ENCODE results near the gene CHAF1A.

The CHAF1A gene

DNA sequence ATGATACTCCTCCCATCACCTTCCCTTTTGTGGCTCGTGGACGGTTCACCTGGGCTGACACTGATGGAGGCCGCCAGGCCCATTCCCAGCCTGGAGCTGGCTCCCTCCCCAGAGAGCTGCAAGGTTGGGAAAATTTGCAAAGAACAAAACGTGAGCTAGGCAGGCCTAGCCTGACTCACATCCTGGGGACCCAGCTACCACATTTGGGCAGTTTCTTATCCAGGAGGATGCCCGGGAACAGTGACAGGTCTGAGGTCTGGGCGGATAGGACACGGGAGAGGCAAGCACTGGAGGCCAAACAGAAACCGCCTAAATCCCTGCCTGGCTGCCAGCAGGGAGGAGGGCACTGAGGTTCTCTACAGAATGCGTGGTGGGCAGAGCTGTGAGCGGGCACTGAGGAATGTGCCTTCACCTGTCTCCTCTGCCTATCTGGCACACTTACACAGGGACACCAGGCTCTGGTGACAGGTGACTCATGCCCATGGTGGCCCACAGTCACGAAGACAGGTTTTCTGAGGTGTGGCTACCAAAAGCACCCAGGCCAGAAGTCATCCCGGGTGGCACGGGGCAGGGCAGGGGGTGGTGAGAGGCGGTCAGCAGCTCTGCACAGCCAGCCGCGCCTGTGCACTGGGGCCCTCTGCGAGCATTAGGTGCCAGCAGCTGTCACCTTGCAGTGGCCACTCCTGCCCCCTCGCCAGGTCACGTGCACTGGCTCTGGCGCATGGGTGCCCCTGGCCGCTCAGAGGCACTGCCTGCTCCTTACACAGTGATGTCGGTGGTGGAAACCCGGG is 25.3 kb upstream of the CHAF1A start:
- no peak for TF ChIP-seq POLR2AphosphoS5 (IDR thresholded peaks at IDR 0.05; ENCODE audit: low read depth, low read length)
- no peak for TF ChIP-seq TAF1 (IDR thresholded peaks at IDR 0.05; ENCODE audit: borderline replicate concordance, insufficient read depth, low read length)
- no peak for TF ChIP-seq FOXP2 (optimal IDR thresholded peaks at IDR 0.05; ENCODE audit: borderline replicate concordance, extremely low read depth, extremely low read length, insufficient read depth)
- no peak for TF ChIP-seq SIN3A (IDR thresholded peaks at IDR 0.05; ENCODE audit: borderline replicate concordance, insufficient read depth, low read length)
- TF ChIP-seq, protein P1, sequence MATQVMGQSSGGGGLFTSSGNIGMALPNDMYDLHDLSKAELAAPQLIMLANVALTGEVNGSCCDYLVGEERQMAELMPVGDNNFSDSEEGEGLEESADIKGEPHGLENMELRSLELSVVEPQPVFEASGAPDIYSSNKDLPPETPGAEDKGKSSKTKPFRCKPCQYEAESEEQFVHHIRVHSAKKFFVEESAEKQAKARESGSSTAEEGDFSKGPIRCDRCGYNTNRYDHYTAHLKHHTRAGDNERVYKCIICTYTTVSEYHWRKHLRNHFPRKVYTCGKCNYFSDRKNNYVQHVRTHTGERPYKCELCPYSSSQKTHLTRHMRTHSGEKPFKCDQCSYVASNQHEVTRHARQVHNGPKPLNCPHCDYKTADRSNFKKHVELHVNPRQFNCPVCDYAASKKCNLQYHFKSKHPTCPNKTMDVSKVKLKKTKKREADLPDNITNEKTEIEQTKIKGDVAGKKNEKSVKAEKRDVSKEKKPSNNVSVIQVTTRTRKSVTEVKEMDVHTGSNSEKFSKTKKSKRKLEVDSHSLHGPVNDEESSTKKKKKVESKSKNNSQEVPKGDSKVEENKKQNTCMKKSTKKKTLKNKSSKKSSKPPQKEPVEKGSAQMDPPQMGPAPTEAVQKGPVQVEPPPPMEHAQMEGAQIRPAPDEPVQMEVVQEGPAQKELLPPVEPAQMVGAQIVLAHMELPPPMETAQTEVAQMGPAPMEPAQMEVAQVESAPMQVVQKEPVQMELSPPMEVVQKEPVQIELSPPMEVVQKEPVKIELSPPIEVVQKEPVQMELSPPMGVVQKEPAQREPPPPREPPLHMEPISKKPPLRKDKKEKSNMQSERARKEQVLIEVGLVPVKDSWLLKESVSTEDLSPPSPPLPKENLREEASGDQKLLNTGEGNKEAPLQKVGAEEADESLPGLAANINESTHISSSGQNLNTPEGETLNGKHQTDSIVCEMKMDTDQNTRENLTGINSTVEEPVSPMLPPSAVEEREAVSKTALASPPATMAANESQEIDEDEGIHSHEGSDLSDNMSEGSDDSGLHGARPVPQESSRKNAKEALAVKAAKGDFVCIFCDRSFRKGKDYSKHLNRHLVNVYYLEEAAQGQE (IDR thresholded peaks at IDR 0.05; ENCODE audit: insufficient read depth in 1 of 2, low read depth in 2 of 2, low read length in 2 of 2), result no peak

DNA sequence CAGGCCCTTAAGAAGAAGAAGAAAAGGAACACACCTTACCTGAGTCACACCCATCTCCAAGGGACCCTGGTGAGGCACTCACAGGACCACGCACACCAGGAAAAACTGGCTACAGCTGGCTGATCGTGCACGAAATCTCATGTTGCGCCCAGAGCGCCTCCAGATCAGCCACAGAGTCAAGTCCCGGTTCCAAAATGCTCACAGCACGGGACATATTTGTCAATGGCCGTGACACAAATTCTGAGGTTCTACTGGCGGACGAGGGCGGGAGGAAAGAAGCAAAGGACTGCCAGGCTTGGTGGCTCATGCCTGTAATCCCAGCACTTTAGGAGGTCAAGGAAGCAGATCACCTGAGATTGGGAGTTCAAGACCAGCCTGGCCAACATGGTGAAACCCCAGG is 23.6 kb upstream of the CHAF1A start:
- TF ChIP-seq POLR2AphosphoS5 (IDR thresholded peaks at IDR 0.05; ENCODE audit: low read depth, low read length) (no peak), SIN3A (IDR thresholded peaks at IDR 0.05; ENCODE audit: borderline replicate concordance, insufficient read depth, low read length) (no peak), FOXP2 (optimal IDR thresholded peaks at IDR 0.05; ENCODE audit: borderline replicate concordance, extremely low read depth, extremely low read length, insufficient read depth) (no peak), TAF1 (IDR thresholded peaks at IDR 0.05; ENCODE audit: borderline replicate concordance, insufficient read depth, low read length) (no peak)
- TF ChIP-seq, protein P1 (IDR thresholded peaks at IDR 0.05; ENCODE audit: insufficient read depth in 1 of 2, low read depth in 2 of 2, low read length in 2 of 2), result no peak

DNA sequence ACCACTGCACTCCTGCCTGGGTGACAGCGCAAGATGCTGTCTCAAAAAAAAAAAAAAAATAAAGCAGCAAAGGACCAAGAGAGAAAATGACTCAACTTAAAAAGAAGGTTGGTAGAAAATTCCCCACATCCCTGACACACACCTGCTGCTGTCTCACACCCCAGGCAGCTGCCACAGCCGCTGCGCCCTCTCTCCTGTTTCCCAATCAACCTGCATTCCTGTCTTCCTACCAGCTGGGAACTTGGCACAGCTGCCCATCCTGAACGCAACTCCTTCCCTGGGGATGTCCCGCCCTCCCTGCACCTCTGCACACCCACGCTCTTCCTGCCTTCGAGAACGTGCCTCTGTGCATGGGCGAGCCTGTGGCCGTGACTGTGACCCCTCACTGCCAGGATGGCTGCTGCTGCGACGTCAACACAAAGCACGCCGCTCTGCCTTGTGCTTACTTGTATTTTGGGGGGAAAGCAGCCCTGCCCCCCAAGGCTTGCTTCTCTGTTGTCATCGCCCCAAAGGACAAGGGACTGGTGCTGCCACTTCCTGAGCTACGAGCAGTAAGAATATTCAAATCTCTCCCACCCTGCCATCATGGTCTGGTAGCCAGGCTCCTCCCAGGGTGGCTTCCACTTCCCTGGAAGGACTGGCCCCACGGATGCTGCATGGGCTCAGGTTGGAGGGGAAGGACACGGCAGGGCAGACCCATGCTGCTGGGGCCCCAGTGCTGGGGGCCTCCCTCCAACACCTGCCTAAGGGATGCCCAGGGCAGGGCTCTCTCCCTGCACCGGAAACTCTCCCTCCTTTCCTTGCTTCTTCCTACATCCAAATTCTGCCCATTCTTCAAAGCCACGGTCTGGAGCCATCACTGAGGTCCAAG is 22.8 kb upstream of the CHAF1A start:
- TF ChIP-seq SIN3A (IDR thresholded peaks at IDR 0.05; ENCODE audit: borderline replicate concordance, insufficient read depth, low read length) (no peak), FOXP2 (optimal IDR thresholded peaks at IDR 0.05; ENCODE audit: borderline replicate concordance, extremely low read depth, extremely low read length, insufficient read depth) (no peak), TAF1 (IDR thresholded peaks at IDR 0.05; ENCODE audit: borderline replicate concordance, insufficient read depth, low read length) (no peak), POLR2AphosphoS5 (IDR thresholded peaks at IDR 0.05; ENCODE audit: low read depth, low read length) (no peak)
- TF ChIP-seq, protein P1 (IDR thresholded peaks at IDR 0.05; ENCODE audit: insufficient read depth in 1 of 2, low read depth in 2 of 2, low read length in 2 of 2), result no peak

DNA sequence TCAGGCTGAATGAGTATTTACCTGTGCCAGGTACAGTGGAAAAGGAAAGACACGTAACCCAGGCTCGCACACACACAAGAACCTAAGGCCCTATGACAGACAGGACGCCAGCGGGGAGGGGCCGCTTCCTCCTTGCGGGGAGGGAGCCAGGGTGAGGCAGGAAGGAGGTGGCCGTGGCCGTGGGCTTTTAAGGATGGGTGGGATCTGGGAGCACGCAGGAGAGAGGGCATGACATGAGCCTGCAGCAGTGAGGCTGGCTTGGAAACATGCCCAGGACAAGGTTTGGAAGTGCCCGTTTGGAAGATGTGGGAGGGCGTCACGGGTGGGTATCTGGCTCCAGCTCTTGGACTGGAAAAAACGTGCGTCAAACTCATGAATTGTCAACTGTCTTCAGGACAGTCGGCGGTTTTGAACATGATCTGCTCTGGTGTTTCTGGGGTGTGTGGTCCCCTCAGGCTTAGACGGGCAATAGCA is 22.1 kb upstream of the CHAF1A start:
- TF ChIP-seq, protein P1 (IDR thresholded peaks at IDR 0.05; ENCODE audit: insufficient read depth in 1 of 2, low read depth in 2 of 2, low read length in 2 of 2), result no peak
- TF ChIP-seq FOXP2 (optimal IDR thresholded peaks at IDR 0.05; ENCODE audit: borderline replicate concordance, extremely low read depth, extremely low read length, insufficient read depth) (no peak), POLR2AphosphoS5 (IDR thresholded peaks at IDR 0.05; ENCODE audit: low read depth, low read length) (no peak), SIN3A (IDR thresholded peaks at IDR 0.05; ENCODE audit: borderline replicate concordance, insufficient read depth, low read length) (no peak), TAF1 (IDR thresholded peaks at IDR 0.05; ENCODE audit: borderline replicate concordance, insufficient read depth, low read length) (no peak)

All from PFSK-1 (cell line).